ENCODE results near the gene AHDC1. TPM values are rescaled to one million over a fixed set of nuclear protein-coding genes. Genes with fewer than 3 reads are reported as not detected.
A peak's percentile ranks its signal among the peaks of the same experiment; 100 is the strongest.
"Not testable (repeated sequence)": the region's sequence is repeated elsewhere in the genome, so short reads cannot be mapped to it uniquely, and the experiment has no call there.

AHDC1 gene
- total RNA-seq, 1 donor from 2014 or later = 33.9 TPM

GRCh38 chr1:27556435-27556780, 47.5 kb downstream of the AHDC1 start:
- Mint-ChIP-seq H3K27ac (peak overlapping the region; percentile 84), H3K4me1 (ENCODE audit: low read depth) (peaks cover 49% of the 10 kb centered on the region), H3K36me3 (ENCODE audit: low read depth) (peaks cover 5% of the 10 kb centered on the region), H3K4me3 (peak overlapping the region; percentile 54), H3K27me3 (ENCODE audit: insufficient read depth) (no peaks in the 10 kb centered on the region), H3K9me3 (no peaks in the 10 kb centered on the region)
- intact Hi-C loops (cut with micrococcal nuclease) = loop anchor here (1.0 to 2.0 kb wide), 5 partner anchors 12 to 107 kb away; no protein-coding TSS in a partner anchor
- no peak for DNase-seq (ENCODE audit: low spot score)

GRCh38 chr1:27555700-27556424, 48.1 kb downstream of the AHDC1 start:
- intact Hi-C loops (cut with micrococcal nuclease) = loop anchor here (1.0 to 2.0 kb wide), 5 partner anchors 12 to 107 kb away; no protein-coding TSS in a partner anchor
- Mint-ChIP-seq H3K27me3 (ENCODE audit: insufficient read depth) (no peaks in the 10 kb centered on the region), H3K36me3 (ENCODE audit: low read depth) (peaks cover 8% of the 10 kb centered on the region), H3K4me3 (peak overlapping the region; percentile 54), H3K4me1 (ENCODE audit: low read depth) (peaks cover 49% of the 10 kb centered on the region), H3K9me3 (no peaks in the 10 kb centered on the region), H3K27ac (peak overlapping the region; percentile 84)
- peak; percentile 25 for DNase-seq (ENCODE audit: low spot score)

- H3K9me3 Mint-ChIP-seq = no peaks in the 10 kb centered on the region
- intact Hi-C loops (cut with micrococcal nuclease) = no loop called here
These were observed 48.9 kb downstream of the AHDC1 start for GRCh38 chr1:27554759-27555699.

GRCh38 chr1:27554293-27554692, 49.7 kb downstream of the AHDC1 start:
- no peak for DNase-seq (ENCODE audit: low spot score)
- H3K36me3 Mint-ChIP-seq (ENCODE audit: low read depth) = peaks cover 8% of the 10 kb centered on the region
- intact Hi-C loops (cut with micrococcal nuclease) = no loop called here
- no peaks in the 10 kb centered on the region for H3K9me3 Mint-ChIP-seq
- peak overlapping the region; percentile 53 for H3K27ac Mint-ChIP-seq
- H3K4me1 Mint-ChIP-seq (ENCODE audit: low read depth) = peaks cover 41% of the 10 kb centered on the region
- H3K27me3 Mint-ChIP-seq (ENCODE audit: insufficient read depth) = no peaks in the 10 kb centered on the region
- H3K4me3 Mint-ChIP-seq = no peak overlapping the region

More at GRCh38 chr1:27554759-27555699, 48.9 kb downstream of the AHDC1 start:
- no peak overlapping the region for H3K4me3 Mint-ChIP-seq
- peaks cover 8% of the 10 kb centered on the region for H3K36me3 Mint-ChIP-seq (ENCODE audit: low read depth)
- peak overlapping the region; percentile 81 for H3K27ac Mint-ChIP-seq
- H3K27me3 Mint-ChIP-seq (ENCODE audit: insufficient read depth) = no peaks in the 10 kb centered on the region
- H3K4me1 Mint-ChIP-seq (ENCODE audit: low read depth) = peaks cover 48% of the 10 kb centered on the region
- DNase-seq (ENCODE audit: low spot score) = no peak

- H3K4me3 Mint-ChIP-seq; DNase-seq (ENCODE audit: low spot score); H3K36me3 Mint-ChIP-seq (ENCODE audit: low read depth); H3K27me3 Mint-ChIP-seq (ENCODE audit: insufficient read depth); H3K9me3 Mint-ChIP-seq; H3K27ac Mint-ChIP-seq; intact Hi-C loops (cut with micrococcal nuclease): not testable (repeated sequence)
- H3K4me1 Mint-ChIP-seq (ENCODE audit: low read depth) = peaks cover 39% of the 10 kb centered on the region
These were observed 50.1 kb downstream of the AHDC1 start for GRCh38 chr1:27553823-27554222.

GRCh38 chr1:27552911-27553420, 51.0 kb downstream of the AHDC1 start:
- DNase-seq (ENCODE audit: low spot score) = no peak
- Mint-ChIP-seq H3K4me1 (ENCODE audit: low read depth) (peaks cover 39% of the 10 kb centered on the region), H3K36me3 (ENCODE audit: low read depth) (peaks cover 8% of the 10 kb centered on the region), H3K27me3 (ENCODE audit: insufficient read depth) (no peaks in the 10 kb centered on the region), H3K9me3 (no peaks in the 10 kb centered on the region), H3K27ac (no peak overlapping the region), H3K4me3 (no peak overlapping the region)
- intact Hi-C loops (cut with micrococcal nuclease) = no loop called here

GRCh38 chr1:27551953-27552312, 52.0 kb downstream of the AHDC1 start:
- Mint-ChIP-seq H3K4me1 (ENCODE audit: low read depth) (peaks cover 31% of the 10 kb centered on the region), H3K4me3 (no peak overlapping the region), H3K36me3 (ENCODE audit: low read depth) (peaks cover 8% of the 10 kb centered on the region), H3K9me3 (no peaks in the 10 kb centered on the region), H3K27ac (no peak overlapping the region), H3K27me3 (ENCODE audit: insufficient read depth) (no peaks in the 10 kb centered on the region)
- DNase-seq (ENCODE audit: low spot score) = no peak
- intact Hi-C loops (cut with micrococcal nuclease) = no loop called here

- H3K9me3 Mint-ChIP-seq = no peaks in the 10 kb centered on the region
- H3K4me1 Mint-ChIP-seq (ENCODE audit: low read depth) = peaks cover 25% of the 10 kb centered on the region
- no peak overlapping the region for H3K4me3 Mint-ChIP-seq
- no peaks in the 10 kb centered on the region for H3K27me3 Mint-ChIP-seq (ENCODE audit: insufficient read depth)
- no peak for DNase-seq (ENCODE audit: low spot score)
- no peak overlapping the region for H3K27ac Mint-ChIP-seq
- intact Hi-C loops (cut with micrococcal nuclease) = no loop called here
- H3K36me3 Mint-ChIP-seq (ENCODE audit: low read depth) = peaks cover 10% of the 10 kb centered on the region
These were observed 52.6 kb downstream of the AHDC1 start for GRCh38 chr1:27551170-27551952.

- Mint-ChIP-seq H3K9me3 (no peaks in the 10 kb centered on the region), H3K36me3 (ENCODE audit: low read depth) (peaks cover 8% of the 10 kb centered on the region), H3K27me3 (ENCODE audit: insufficient read depth) (no peaks in the 10 kb centered on the region), H3K4me3 (no peak overlapping the region), H3K27ac (no peak overlapping the region), H3K4me1 (ENCODE audit: low read depth) (peaks cover 18% of the 10 kb centered on the region)
- intact Hi-C loops (cut with micrococcal nuclease) = no loop called here
- no peak for DNase-seq (ENCODE audit: low spot score)
These were observed 53.3 kb downstream of the AHDC1 start for GRCh38 chr1:27550510-27551169.

GRCh38 chr1:27549807-27550408, 54.0 kb downstream of the AHDC1 start:
- no peak overlapping the region for H3K4me3 Mint-ChIP-seq
- no peaks in the 10 kb centered on the region for H3K27me3 Mint-ChIP-seq (ENCODE audit: insufficient read depth)
- intact Hi-C loops (cut with micrococcal nuclease) = no loop called here
- no peaks in the 10 kb centered on the region for H3K9me3 Mint-ChIP-seq
- DNase-seq (ENCODE audit: low spot score) = no peak
- H3K27ac Mint-ChIP-seq = no peak overlapping the region
- H3K36me3 Mint-ChIP-seq (ENCODE audit: low read depth) = peaks cover 10% of the 10 kb centered on the region
- peaks cover 11% of the 10 kb centered on the region for H3K4me1 Mint-ChIP-seq (ENCODE audit: low read depth)

GRCh38 chr1:27548858-27549719, 54.9 kb downstream of the AHDC1 start:
- no peak for DNase-seq (ENCODE audit: low spot score)
- intact Hi-C loops (cut with micrococcal nuclease) = no loop called here
- peaks cover 14% of the 10 kb centered on the region for H3K36me3 Mint-ChIP-seq (ENCODE audit: low read depth)
- H3K27ac Mint-ChIP-seq = no peak overlapping the region
- H3K27me3 Mint-ChIP-seq (ENCODE audit: insufficient read depth) = no peaks in the 10 kb centered on the region
- H3K9me3 Mint-ChIP-seq = no peaks in the 10 kb centered on the region
- peaks cover 3% of the 10 kb centered on the region for H3K4me1 Mint-ChIP-seq (ENCODE audit: low read depth)
- no peak overlapping the region for H3K4me3 Mint-ChIP-seq

Measured in activated T-helper 1 cell treated with anti-CD3 and anti-CD28 coated beads, Interleukin-12 subunit alpha, Interleukin-12 subunit beta, Interleukin-2, Interleukin-4 antibody, amounts not matched to agents 30 ng/mL and 10 ng/mL and 1 ng/mL, durations not matched to agents 14 hours and 24 hours and 36 hours (primary cell).